Right ventricle myocardium superior (tissue), 1 donor: ENCODE measurements around the gene DNAL4. TPM values are rescaled to one million over a fixed set of nuclear protein-coding genes. Genes with fewer than 3 reads are reported as not detected.
"Not testable (repeated sequence)": the region's sequence is repeated elsewhere in the genome, so short reads cannot be mapped to it uniquely, and the experiment has no call there.

Experiments
- ATAC-seq: fragments of 200-7000 bp; cut with Tn5 transposase; one replicate; pipeline ENCODE4 v1.9.1; 2020; ENCODE audit warnings: mild to moderate bottlenecking; ENCODE audit not compliant: poor library complexity
- DNase-seq: peaks from one replicate; pipeline ENCODE4 v3.0.0-alpha.2; 2020
- intact Hi-C: fragments of 100-400 bp; cut with DNase I; formaldehyde crosslinking; loops from one replicate; pipeline ENCODE4 v1.11.2; 2022
- total RNA-seq: library from RNA; stranded (reverse); fragmentation: NEBNext Ultra II Directional; extraction: Animal tissue kit (Norgen Biotek cat#: 25700); gene quantifications from one replicate; pipeline ENCODE4 v1.2.1, GENCODE V29; 2021
- donor health status: DM: no; HTN: yes; CAD: no; lungs with severe emphysema.

The DNAL4 gene
- total RNA-seq, 1 donor from 2014 or later, result 12.2 TPM

GRCh38 chr22:38828616-38829205, 34.8 kb upstream of the DNAL4 start:
- DNase-seq, result no peak
- intact Hi-C loops, result no loop called here
- no peak for ATAC-seq

- intact Hi-C loops, result no loop called here
- DNase-seq (no peak), ATAC-seq (no peak)
Measured at GRCh38 chr22:38828191-38828590, 34.2 kb upstream of the DNAL4 start.

- intact Hi-C loops, result no loop called here
- DNase-seq (no peak), ATAC-seq (no peak)
Measured at GRCh38 chr22:38827510-38827909, 33.6 kb upstream of the DNAL4 start.

- no peak for ATAC-seq
- DNase-seq, result no peak
- intact Hi-C loops, result no loop called here
Measured at GRCh38 chr22:38826801-38827200, 32.9 kb upstream of the DNAL4 start.

- intact Hi-C loops, result no loop called here
Measured at GRCh38 chr22:38826386-38826785, 32.4 kb upstream of the DNAL4 start.

GRCh38 chr22:38824585-38824984, 30.6 kb upstream of the DNAL4 start:
- intact Hi-C loops, result no loop called here
- peak; percentile 64 for DNase-seq

More at GRCh38 chr22:38826386-38826785, 32.4 kb upstream of the DNAL4 start:
- no peak for DNase-seq
- no peak for ATAC-seq

GRCh38 chr22:38823637-38824036, 29.7 kb upstream of the DNAL4 start:
- intact Hi-C loops, result no loop called here
- ATAC-seq, result no peak
- DNase-seq, result no peak

More at GRCh38 chr22:38824585-38824984, 30.6 kb upstream of the DNAL4 start:
- peak; percentile 86 for ATAC-seq

GRCh38 chr22:38823076-38823475, 29.1 kb upstream of the DNAL4 start:
- ATAC-seq, result no peak

GRCh38 chr22:38820020-38820419, 26.1 kb upstream of the DNAL4 start:
- intact Hi-C loops, result no loop called here
- no peak for DNase-seq
- no peak for ATAC-seq

More at GRCh38 chr22:38823076-38823475, 29.1 kb upstream of the DNAL4 start:
- intact Hi-C loops, result no loop called here
- DNase-seq, result no peak

- intact Hi-C loops, result no loop called here
- ATAC-seq, result no peak
Measured at GRCh38 chr22:38819387-38819940, 25.5 kb upstream of the DNAL4 start.

GRCh38 chr22:38817196-38817595, 23.3 kb upstream of the DNAL4 start:
- intact Hi-C loops, result no loop called here
- ATAC-seq (no peak), DNase-seq (no peak)

More at GRCh38 chr22:38819387-38819940, 25.5 kb upstream of the DNAL4 start:
- DNase-seq, result no peak

GRCh38 chr22:38815842-38816241, 21.9 kb upstream of the DNAL4 start:
- ATAC-seq (no peak), DNase-seq (no peak)
- intact Hi-C loops, result no loop called here

- ATAC-seq (no peak), DNase-seq (no peak)
- intact Hi-C loops, result no loop called here
Measured at GRCh38 chr22:38811241-38811640, 17.3 kb upstream of the DNAL4 start.

GRCh38 chr22:38805041-38805593, 11.2 kb upstream of the DNAL4 start:
- peak; percentile 55 for ATAC-seq
- intact Hi-C loops, DNase-seq: not testable (repeated sequence)

- DNase-seq (peak; percentile 50), ATAC-seq (peak; percentile 90)
- intact Hi-C loops, result no loop called here
Measured at GRCh38 chr22:38802671-38803121, 8.8 kb upstream of the DNAL4 start.

GRCh38 chr22:38799265-38800002, 5.5 kb upstream of the DNAL4 start:
- ATAC-seq (no peak), DNase-seq (no peak)
- intact Hi-C loops, result no loop called here

GRCh38 chr22:38798496-38798895, 4.6 kb upstream of the DNAL4 start:
- intact Hi-C loops, result no loop called here
- DNase-seq, result no peak
- ATAC-seq, result no peak

GRCh38 chr22:38796262-38796957, 2.5 kb upstream of the DNAL4 start:
- intact Hi-C loops, result no loop called here
- DNase-seq (no peak), ATAC-seq (no peak)

- DNase-seq, result no peak
- intact Hi-C loops, result no loop called here
- ATAC-seq, result no peak
Measured at GRCh38 chr22:38795569-38795968, 1.6 kb upstream of the DNAL4 start.
